Esophagus muscularis mucosa (tissue), 4 donors: ENCODE data around the gene ARID1B.

Source experiments
- EP300 ChIP-seq: sonication (generic); formaldehyde crosslinking; IDR thresholded peaks from one replicate; pipeline ENCODE4 v1.6.1; 2017; ENCODE audit warnings: antibody characterized with exemption
- POLR2A ChIP-seq: fragments of 450-650 bp; IDR thresholded peaks from one replicate; pipeline ENCODE4 v1.6.1; 2017; ENCODE audit warnings: antibody characterized with exemption, moderate library complexity, mild to moderate bottlenecking, low read depth
- POLR2AphosphoS5 ChIP-seq, 2 donors: sonication (generic); formaldehyde crosslinking; IDR thresholded peaks; one replicate each; pipeline ENCODE4 v1.6.1; 2017; ENCODE audit warnings: antibody characterized with exemption in 2 of 2
- TF ChIP-seq, protein P1 (sequence below), 3 experiments: fragments of 200-600 bp in 2 of 3; fragments of 450-650 bp in 1 of 3; sonication (generic) in 2 of 3; IDR thresholded peaks; one replicate each; pipeline ENCODE4 v1.5.1; 2017 to 2019; ENCODE audit warnings: antibody characterized with exemption in 3 of 3, mild to moderate bottlenecking in 2 of 3, moderate library complexity in 1 of 3

DNA sequence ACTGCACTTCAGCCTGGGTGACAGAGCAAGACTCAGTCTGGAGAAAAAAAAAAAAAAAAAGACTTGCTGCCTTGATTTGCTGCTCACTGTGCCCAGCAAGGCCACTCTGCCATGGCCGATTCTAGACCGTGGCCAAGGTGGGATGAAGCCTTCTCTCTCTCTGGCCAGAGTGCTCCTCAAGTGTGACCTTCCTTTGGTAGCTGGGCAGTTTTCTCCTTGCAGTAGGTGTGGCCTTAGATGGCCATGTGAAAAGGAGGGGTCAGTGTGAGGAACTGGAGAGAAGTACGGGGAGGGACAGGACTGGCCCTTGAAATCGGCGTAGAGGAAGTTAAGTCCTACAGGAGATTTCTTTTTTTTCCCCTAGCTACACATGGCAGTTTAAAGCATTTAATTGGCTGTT is 272.0 kb downstream of the ARID1B start:
- TF ChIP-seq, protein P1, sequence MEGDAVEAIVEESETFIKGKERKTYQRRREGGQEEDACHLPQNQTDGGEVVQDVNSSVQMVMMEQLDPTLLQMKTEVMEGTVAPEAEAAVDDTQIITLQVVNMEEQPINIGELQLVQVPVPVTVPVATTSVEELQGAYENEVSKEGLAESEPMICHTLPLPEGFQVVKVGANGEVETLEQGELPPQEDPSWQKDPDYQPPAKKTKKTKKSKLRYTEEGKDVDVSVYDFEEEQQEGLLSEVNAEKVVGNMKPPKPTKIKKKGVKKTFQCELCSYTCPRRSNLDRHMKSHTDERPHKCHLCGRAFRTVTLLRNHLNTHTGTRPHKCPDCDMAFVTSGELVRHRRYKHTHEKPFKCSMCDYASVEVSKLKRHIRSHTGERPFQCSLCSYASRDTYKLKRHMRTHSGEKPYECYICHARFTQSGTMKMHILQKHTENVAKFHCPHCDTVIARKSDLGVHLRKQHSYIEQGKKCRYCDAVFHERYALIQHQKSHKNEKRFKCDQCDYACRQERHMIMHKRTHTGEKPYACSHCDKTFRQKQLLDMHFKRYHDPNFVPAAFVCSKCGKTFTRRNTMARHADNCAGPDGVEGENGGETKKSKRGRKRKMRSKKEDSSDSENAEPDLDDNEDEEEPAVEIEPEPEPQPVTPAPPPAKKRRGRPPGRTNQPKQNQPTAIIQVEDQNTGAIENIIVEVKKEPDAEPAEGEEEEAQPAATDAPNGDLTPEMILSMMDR (IDR thresholded peaks at IDR 0.05): no peak
- TF ChIP-seq EP300: no peak
- no peak for TF ChIP-seq POLR2A
- TF ChIP-seq POLR2AphosphoS5 (IDR thresholded peaks at IDR 0.05): no peak
